Stimulated activated memory B cell treated with anti-CD40 and anti-IgM and Interleukin-4, amounts not matched to agents 10 μg/mL and 1 μg/mL and 100 μg/mL, for 72 hours (primary cell): Measurements from ENCODE around the gene MAPKAPK5.

Experiments used
- ATAC-seq: fragments of 150-1000 bp; cut with Tn5 transposase; 2 replicates; pipeline ENCODE4 v1.10.0; 2021
- H3K27ac Mint-ChIP-seq: one replicate; pipeline ENCODE4 v1.8.0; 2022; ENCODE audit warnings: mild to moderate bottlenecking, mixed read lengths
- H3K27me3 Mint-ChIP-seq: one replicate; pipeline ENCODE4 v1.8.0; 2022; ENCODE audit warnings: mixed read lengths
- H3K36me3 Mint-ChIP-seq: one replicate; pipeline ENCODE4 v1.8.0; 2022; ENCODE audit warnings: mixed read lengths
- H3K4me1 Mint-ChIP-seq: one replicate; pipeline ENCODE4 v1.8.0; 2022; ENCODE audit warnings: mixed read lengths
- H3K4me3 Mint-ChIP-seq: one replicate; pipeline ENCODE4 v1.8.0; 2022; ENCODE audit warnings: mild to moderate bottlenecking, moderate library complexity, mixed read lengths
- H3K9me3 Mint-ChIP-seq: one replicate; pipeline ENCODE4 v1.8.0; 2022; ENCODE audit warnings: mixed read lengths

Gene MAPKAPK5

GRCh38 chr12:111887926-111888745 is 46.1 kb downstream of the MAPKAPK5 start:
- H3K27ac Mint-ChIP-seq, result no peak overlapping the region
- H3K27me3 Mint-ChIP-seq, result no peaks in the 10 kb centered on the region
- H3K9me3 Mint-ChIP-seq, result no peaks in the 10 kb centered on the region
- no peak for ATAC-seq
- no peak overlapping the region for H3K4me3 Mint-ChIP-seq
- peaks cover 85% of the 10 kb centered on the region for H3K36me3 Mint-ChIP-seq
- peaks cover 6% of the 10 kb centered on the region for H3K4me1 Mint-ChIP-seq

GRCh38 chr12:111893287-111893686 is 51.3 kb downstream of the MAPKAPK5 start:
- Mint-ChIP-seq H3K4me3 (no peak overlapping the region), H3K9me3 (no peaks in the 10 kb centered on the region), H3K36me3 (peaks cover 62% of the 10 kb centered on the region), H3K4me1 (no peaks in the 10 kb centered on the region), H3K27ac (no peak overlapping the region), H3K27me3 (no peaks in the 10 kb centered on the region)
- ATAC-seq, result no peak

DNA sequence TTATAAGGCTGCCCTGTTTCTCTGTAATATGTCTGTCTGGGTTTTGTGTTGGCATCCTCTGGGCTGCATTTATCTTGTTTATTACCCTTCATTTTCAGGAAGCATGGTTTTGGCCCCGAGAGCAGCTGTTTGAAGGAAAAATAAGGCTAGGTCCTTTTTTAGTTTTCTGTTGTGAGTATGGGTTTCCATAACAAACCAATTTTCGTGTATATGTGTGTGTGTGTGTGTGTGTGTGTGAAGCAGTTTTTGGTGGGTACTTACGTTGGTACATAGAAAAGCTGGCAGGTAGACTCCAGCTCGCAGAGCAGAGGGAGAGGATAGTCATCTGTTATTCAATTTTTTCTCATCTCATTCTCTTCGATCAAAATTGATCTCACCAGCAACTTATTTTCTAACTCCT is 52.5 kb downstream of the MAPKAPK5 start:
- H3K9me3 Mint-ChIP-seq, result no peaks in the 10 kb centered on the region
- ATAC-seq, result no peak
- H3K27me3 Mint-ChIP-seq, result no peaks in the 10 kb centered on the region

GRCh38 chr12:111901182-111901581 is 59.2 kb downstream of the MAPKAPK5 start:
- H3K4me1 Mint-ChIP-seq, result no peaks in the 10 kb centered on the region
- H3K36me3 Mint-ChIP-seq, result peaks cover 43% of the 10 kb centered on the region
- no peak for ATAC-seq
- no peak overlapping the region for H3K4me3 Mint-ChIP-seq
- H3K9me3 Mint-ChIP-seq, result peaks cover under 1% of the 10 kb centered on the region
- no peak overlapping the region for H3K27ac Mint-ChIP-seq
- H3K27me3 Mint-ChIP-seq, result no peaks in the 10 kb centered on the region

More for the DNA sequence above, 52.5 kb downstream of the MAPKAPK5 start:
- Mint-ChIP-seq H3K27ac (peak overlapping the region; percentile 17), H3K36me3 (peaks cover 60% of the 10 kb centered on the region), H3K4me1 (no peaks in the 10 kb centered on the region), H3K4me3 (no peak overlapping the region)

DNA sequence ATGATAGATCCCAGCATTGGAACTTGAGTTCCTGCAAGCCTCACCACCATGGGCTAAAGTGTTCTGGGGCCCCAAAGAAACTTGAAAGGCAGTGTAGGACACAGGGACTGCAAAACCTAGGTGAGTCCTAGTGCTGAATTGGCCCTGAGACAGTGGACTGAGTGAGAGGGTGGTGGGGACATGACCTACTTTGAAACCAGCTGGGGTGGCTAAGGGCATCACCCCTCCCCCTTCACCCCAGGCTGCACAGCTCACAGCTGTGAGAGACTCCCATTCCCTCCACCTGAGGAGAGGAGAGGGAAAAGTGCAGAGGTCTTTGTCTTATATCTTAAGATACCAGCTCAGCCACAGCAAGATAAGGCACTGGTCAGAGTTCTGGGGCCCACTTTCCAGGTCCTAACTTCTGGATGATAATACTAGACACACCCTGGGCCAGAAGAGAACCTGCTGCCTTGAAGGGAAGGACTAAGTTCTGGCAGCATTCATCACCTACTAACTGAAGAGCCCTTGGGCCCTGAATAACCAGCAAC is 62.5 kb downstream of the MAPKAPK5 start:
- H3K4me1 Mint-ChIP-seq, result no peaks in the 10 kb centered on the region
- no peak overlapping the region for H3K27ac Mint-ChIP-seq
- ATAC-seq, result no peak
- peaks cover 47% of the 10 kb centered on the region for H3K36me3 Mint-ChIP-seq
- H3K4me3 Mint-ChIP-seq, result no peak overlapping the region
- H3K27me3 Mint-ChIP-seq, result no peaks in the 10 kb centered on the region
- peaks cover 12% of the 10 kb centered on the region for H3K9me3 Mint-ChIP-seq

- ATAC-seq, result no peak
- H3K27me3 Mint-ChIP-seq, result no peaks in the 10 kb centered on the region
- peaks cover 47% of the 10 kb centered on the region for H3K36me3 Mint-ChIP-seq
- peaks cover 12% of the 10 kb centered on the region for H3K9me3 Mint-ChIP-seq
- H3K4me1 Mint-ChIP-seq, result no peaks in the 10 kb centered on the region
- H3K27ac Mint-ChIP-seq, result no peak overlapping the region
- H3K4me3 Mint-ChIP-seq, result no peak overlapping the region
Measured at GRCh38 chr12:111905502-111905901, 63.5 kb downstream of the MAPKAPK5 start.

DNA sequence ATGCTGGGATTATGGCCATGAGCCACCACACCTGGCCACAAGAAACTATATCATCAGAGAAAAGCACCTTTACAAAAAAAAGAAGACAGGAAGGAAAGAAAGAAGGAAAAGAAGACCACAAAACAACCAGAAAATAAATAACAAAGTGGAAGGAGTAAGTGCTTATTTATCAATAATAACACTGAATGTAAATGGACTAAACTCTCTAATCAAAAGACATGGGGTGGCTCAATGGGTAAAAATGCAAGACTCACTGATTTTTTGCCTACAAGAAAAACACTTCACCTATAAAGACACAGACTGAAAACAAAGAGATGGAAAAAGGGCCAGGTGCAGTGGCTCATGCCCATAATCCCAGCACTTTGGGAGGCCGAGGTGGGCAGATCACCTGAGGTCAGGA is 65.7 kb downstream of the MAPKAPK5 start:
- no peak for ATAC-seq
- H3K36me3 Mint-ChIP-seq, result peaks cover 39% of the 10 kb centered on the region
- no peak overlapping the region for H3K27ac Mint-ChIP-seq
- no peaks in the 10 kb centered on the region for H3K27me3 Mint-ChIP-seq
- no peaks in the 10 kb centered on the region for H3K4me1 Mint-ChIP-seq
- no peak overlapping the region for H3K4me3 Mint-ChIP-seq
- H3K9me3 Mint-ChIP-seq, result peaks cover 12% of the 10 kb centered on the region

GRCh38 chr12:111925171-111925570 is 83.1 kb downstream of the MAPKAPK5 start:
- ATAC-seq, result no peak
- H3K9me3 Mint-ChIP-seq, result peaks cover 3% of the 10 kb centered on the region
- no peaks in the 10 kb centered on the region for H3K4me1 Mint-ChIP-seq
- no peak overlapping the region for H3K27ac Mint-ChIP-seq
- peaks cover 6% of the 10 kb centered on the region for H3K36me3 Mint-ChIP-seq
- H3K27me3 Mint-ChIP-seq, result no peaks in the 10 kb centered on the region
- H3K4me3 Mint-ChIP-seq, result no peak overlapping the region

DNA sequence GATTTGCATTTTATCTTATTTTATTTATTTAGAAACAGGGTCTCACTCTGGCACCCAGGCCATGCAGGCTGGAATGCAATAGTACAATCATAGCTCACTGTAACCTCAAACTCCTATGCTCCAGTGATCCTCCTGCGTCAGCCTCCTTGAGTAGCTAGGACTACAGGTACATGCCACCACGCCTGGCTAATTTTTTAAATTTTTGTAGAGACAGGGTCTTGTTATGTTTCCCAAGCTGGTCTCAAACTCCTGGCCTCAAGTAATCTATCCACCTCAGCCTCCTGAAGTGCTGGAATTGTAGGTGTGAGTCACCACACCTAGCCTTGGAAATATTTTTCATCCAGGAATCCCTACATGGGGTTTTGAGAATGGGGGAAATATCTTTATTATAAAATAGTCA is 84.6 kb downstream of the MAPKAPK5 start:
- no peak overlapping the region for H3K27ac Mint-ChIP-seq
- H3K27me3 Mint-ChIP-seq, result no peaks in the 10 kb centered on the region
- H3K4me1 Mint-ChIP-seq, result no peaks in the 10 kb centered on the region
- peaks cover 3% of the 10 kb centered on the region for H3K9me3 Mint-ChIP-seq
- no peak overlapping the region for H3K4me3 Mint-ChIP-seq
- H3K36me3 Mint-ChIP-seq, result peaks cover 13% of the 10 kb centered on the region
- ATAC-seq, result no peak

GRCh38 chr12:111927346-111927745 is 85.3 kb downstream of the MAPKAPK5 start:
- Mint-ChIP-seq H3K27me3 (no peaks in the 10 kb centered on the region), H3K4me3 (no peak overlapping the region), H3K9me3 (peaks cover 3% of the 10 kb centered on the region), H3K27ac (no peak overlapping the region), H3K36me3 (peaks cover 13% of the 10 kb centered on the region), H3K4me1 (no peaks in the 10 kb centered on the region)
- no peak for ATAC-seq

GRCh38 chr12:111932241-111932640 is 90.2 kb downstream of the MAPKAPK5 start:
- Mint-ChIP-seq H3K9me3 (peaks cover 3% of the 10 kb centered on the region), H3K27ac (no peak overlapping the region), H3K4me1 (no peaks in the 10 kb centered on the region), H3K27me3 (no peaks in the 10 kb centered on the region), H3K4me3 (no peak overlapping the region), H3K36me3 (peaks cover 13% of the 10 kb centered on the region)
- ATAC-seq, result no peak

DNA sequence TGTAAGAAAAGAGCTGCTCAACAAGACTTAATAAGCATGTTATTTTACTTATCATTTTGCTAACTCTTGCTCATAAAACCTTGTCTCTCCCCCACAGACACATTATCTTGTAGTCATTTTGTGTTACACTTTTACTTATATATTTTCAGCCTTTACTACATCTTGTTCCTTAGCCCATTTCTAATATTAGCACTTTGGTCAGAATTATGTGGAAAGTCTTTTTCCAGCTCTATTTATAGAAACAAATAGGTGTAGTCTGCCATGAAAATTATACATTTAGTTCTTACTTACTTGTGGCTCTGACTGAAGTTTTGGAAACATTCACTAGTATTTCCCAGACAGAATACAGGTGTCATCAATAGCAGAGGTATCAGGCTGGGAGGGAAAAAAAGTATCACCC is 94.8 kb downstream of the MAPKAPK5 start:
- Mint-ChIP-seq H3K27ac (no peak overlapping the region), H3K4me1 (no peaks in the 10 kb centered on the region), H3K4me3 (no peak overlapping the region), H3K9me3 (no peaks in the 10 kb centered on the region), H3K27me3 (no peaks in the 10 kb centered on the region), H3K36me3 (no peaks in the 10 kb centered on the region)
- ATAC-seq, result no peak

- Mint-ChIP-seq H3K4me1 (peaks cover 2% of the 10 kb centered on the region), H3K4me3 (no peak overlapping the region)
Measured at GRCh38 chr12:111937429-111937828, 95.4 kb downstream of the MAPKAPK5 start.

GRCh38 chr12:111942557-111942956 is 100.5 kb downstream of the MAPKAPK5 start:
- ATAC-seq, result no peak
- Mint-ChIP-seq H3K4me1 (peaks cover 6% of the 10 kb centered on the region), H3K4me3 (no peak overlapping the region), H3K9me3 (no peaks in the 10 kb centered on the region), H3K36me3 (no peaks in the 10 kb centered on the region), H3K27ac (no peak overlapping the region), H3K27me3 (no peaks in the 10 kb centered on the region)

More at GRCh38 chr12:111937429-111937828, 95.4 kb downstream of the MAPKAPK5 start:
- ATAC-seq, result no peak
- H3K36me3 Mint-ChIP-seq, result no peaks in the 10 kb centered on the region
- H3K27ac Mint-ChIP-seq, result no peak overlapping the region
- no peaks in the 10 kb centered on the region for H3K27me3 Mint-ChIP-seq
- no peaks in the 10 kb centered on the region for H3K9me3 Mint-ChIP-seq

GRCh38 chr12:111943929-111944328 is 101.9 kb downstream of the MAPKAPK5 start:
- H3K9me3 Mint-ChIP-seq, result no peaks in the 10 kb centered on the region
- H3K4me1 Mint-ChIP-seq, result peaks cover 6% of the 10 kb centered on the region
- H3K27ac Mint-ChIP-seq, result no peak overlapping the region
- no peaks in the 10 kb centered on the region for H3K36me3 Mint-ChIP-seq
- H3K4me3 Mint-ChIP-seq, result no peak overlapping the region
- ATAC-seq, result no peak
- no peaks in the 10 kb centered on the region for H3K27me3 Mint-ChIP-seq
